Tibial nerve (tissue), 4 donors: Measurements from ENCODE around the gene F2R. TPM values are rescaled to one million over a fixed set of nuclear protein-coding genes. Genes with fewer than 3 reads are reported as not detected.

Source experiments
- DNase-seq, 2 donors: peaks; one replicate each; pipeline ENCODE4 v3.0.0-alpha.2; 2019; ENCODE audit warnings: low spot score in 2 of 2
- H3K27ac ChIP-seq, 4 donors: fragments of 200-600 bp; sonication (generic) in 3 of 4; one replicate each; pipeline ENCODE4 v1.5.1; 2017 to 2019; ENCODE audit warnings: mild to moderate bottlenecking in 1 of 4
- H3K27me3 ChIP-seq, 2 donors: fragments of 200-600 bp; sonication (generic) in 1 of 2; one replicate each; pipeline versions ENCODE4 v1.5.1 to v1.6.0; 2017 to 2019
- H3K36me3 ChIP-seq, 3 donors: fragments of 200-600 bp; sonication (generic); one replicate each; pipeline ENCODE4 v1.5.1; 2018 to 2019
- H3K4me1 ChIP-seq, 4 donors: fragments of 200-600 bp; sonication (generic) in 3 of 4; one replicate each; pipeline ENCODE4 v1.5.1; 2017 to 2019
- H3K4me3 ChIP-seq, 4 donors: fragments of 200-600 bp; sonication (generic) in 3 of 4; one replicate each; pipeline ENCODE4 v1.5.1; 2017 to 2019; ENCODE audit warnings: mild to moderate bottlenecking in 1 of 4, moderate library complexity in 1 of 4
- H3K9me3 ChIP-seq, 4 donors: fragments of 200-600 bp; sonication (generic) in 3 of 4; one replicate each; pipeline ENCODE4 v1.5.1; 2017 to 2019
- EP300 ChIP-seq, 2 donors: sonication (generic); formaldehyde crosslinking; IDR thresholded peaks; one replicate each; pipeline ENCODE4 v1.6.1; 2017; ENCODE audit warnings: antibody characterized with exemption in 2 of 2, mild to moderate bottlenecking in 1 of 2
- POLR2A ChIP-seq, 2 donors: fragments of 450-650 bp; IDR thresholded peaks; one replicate each; pipeline ENCODE4 v1.6.1; 2017; ENCODE audit warnings: antibody characterized with exemption in 2 of 2, mild to moderate bottlenecking in 2 of 2, moderate library complexity in 2 of 2
- WGBS, 2 donors: methylation state at CpG; one replicate each; pipeline ENCODE4 v1.1.5; 2018; 5-methylcytosine and 5-hydroxymethylcytosine counted together
- total RNA-seq, 4 donors: library from RNA; depleted of rRNA; stranded (reverse); fragments of >200 nt; gene quantifications; one replicate each; pipeline ENCODE4 v1.1.0, GENCODE V29; 2016
- TF ChIP-seq, protein P1 (sequence below), 5 experiments: fragments of 200-600 bp in 3 of 5; fragments of 450-650 bp in 2 of 5; sonication (generic) in 3 of 5; IDR thresholded peaks; one replicate each; pipeline ENCODE4 v1.5.1; 2016 to 2019; ENCODE audit warnings: antibody characterized with exemption in 5 of 5, mild to moderate bottlenecking in 3 of 5, moderate library complexity in 2 of 5

F2R gene
- total RNA-seq, 4 donors from 2014 or later, result 2.5 to 12.6 (median 6.2) TPM

DNA sequence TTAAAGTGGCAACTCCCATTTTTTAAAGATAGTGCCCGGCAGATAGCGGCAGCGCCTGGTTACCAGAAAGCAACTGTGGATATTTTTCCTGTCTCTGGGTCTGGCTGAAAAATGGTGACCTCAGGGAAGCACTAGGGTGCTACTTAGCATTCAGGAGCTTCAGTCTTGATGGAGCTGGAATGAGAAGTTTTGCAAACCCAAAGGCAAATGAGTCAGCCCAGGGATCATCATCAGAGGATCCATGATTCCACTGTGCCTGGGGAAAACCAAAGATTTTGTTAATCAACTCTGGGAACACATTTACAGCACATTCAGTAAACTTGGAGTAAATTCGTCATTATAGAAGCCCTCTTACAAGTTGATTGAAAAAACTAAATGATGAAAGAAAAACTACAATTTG is 26.7 kb downstream of the F2R start:
- no peak for DNase-seq
- no peak overlapping the region for H3K4me3 ChIP-seq
- H3K36me3 ChIP-seq, result no peaks in the 10 kb centered on the region
- no peak overlapping the region for H3K27ac ChIP-seq
- H3K27me3 ChIP-seq, result no peaks in the 10 kb centered on the region
- no peaks in the 10 kb centered on the region for H3K9me3 ChIP-seq
- WGBS, 2 donors, result 92 to 93% methylated on average over 4 of the region's 4 CpGs
- TF ChIP-seq POLR2A (IDR thresholded peaks at IDR 0.05), result no peak
- no peak for TF ChIP-seq EP300 (IDR thresholded peaks at IDR 0.05)
- TF ChIP-seq, protein P1, sequence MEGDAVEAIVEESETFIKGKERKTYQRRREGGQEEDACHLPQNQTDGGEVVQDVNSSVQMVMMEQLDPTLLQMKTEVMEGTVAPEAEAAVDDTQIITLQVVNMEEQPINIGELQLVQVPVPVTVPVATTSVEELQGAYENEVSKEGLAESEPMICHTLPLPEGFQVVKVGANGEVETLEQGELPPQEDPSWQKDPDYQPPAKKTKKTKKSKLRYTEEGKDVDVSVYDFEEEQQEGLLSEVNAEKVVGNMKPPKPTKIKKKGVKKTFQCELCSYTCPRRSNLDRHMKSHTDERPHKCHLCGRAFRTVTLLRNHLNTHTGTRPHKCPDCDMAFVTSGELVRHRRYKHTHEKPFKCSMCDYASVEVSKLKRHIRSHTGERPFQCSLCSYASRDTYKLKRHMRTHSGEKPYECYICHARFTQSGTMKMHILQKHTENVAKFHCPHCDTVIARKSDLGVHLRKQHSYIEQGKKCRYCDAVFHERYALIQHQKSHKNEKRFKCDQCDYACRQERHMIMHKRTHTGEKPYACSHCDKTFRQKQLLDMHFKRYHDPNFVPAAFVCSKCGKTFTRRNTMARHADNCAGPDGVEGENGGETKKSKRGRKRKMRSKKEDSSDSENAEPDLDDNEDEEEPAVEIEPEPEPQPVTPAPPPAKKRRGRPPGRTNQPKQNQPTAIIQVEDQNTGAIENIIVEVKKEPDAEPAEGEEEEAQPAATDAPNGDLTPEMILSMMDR (IDR thresholded peaks at IDR 0.05), result no peak
- H3K4me1 ChIP-seq, result peaks cover 0 to 4% (median 0%) of the 10 kb centered on the region in 4 donors

DNA sequence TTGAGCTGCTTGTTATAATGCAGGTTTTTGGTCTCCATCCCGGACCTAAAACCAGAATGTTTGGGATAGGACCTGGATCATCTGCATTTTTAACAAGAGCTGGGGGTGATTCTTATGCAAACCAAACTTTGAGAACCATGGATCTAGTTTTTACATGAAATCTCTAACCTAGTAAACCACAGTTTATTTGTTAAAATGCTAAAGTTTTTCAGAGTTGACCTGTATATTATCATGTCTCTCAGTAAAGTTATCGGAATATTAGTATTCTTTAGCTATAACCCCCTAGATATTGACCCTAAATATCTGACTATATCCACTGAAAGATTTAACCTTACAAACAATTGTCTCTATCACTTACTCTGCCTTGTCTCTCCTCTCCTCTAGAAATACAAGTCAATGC is 28.7 kb downstream of the F2R start:
- Histone ChIP-seq H3K4me1 (peaks cover 0 to 4% (median 0%) of the 10 kb centered on the region in 4 donors), H3K36me3 (no peaks in the 10 kb centered on the region), H3K4me3 (no peak overlapping the region), H3K9me3 (no peaks in the 10 kb centered on the region), H3K27me3 (no peaks in the 10 kb centered on the region), H3K27ac (peak overlapping the region in 1 of 4 donors; percentile 9)
- 76 to 80% methylated on average over 2 of the region's 2 CpGs for WGBS, 2 donors
- TF ChIP-seq POLR2A (IDR thresholded peaks at IDR 0.05), result no peak
- DNase-seq, result no peak

- no peaks in the 10 kb centered on the region for H3K27me3 ChIP-seq
- WGBS, 2 donors, result 66 to 90% methylated on average over 3 of the region's 3 CpGs
- no peak overlapping the region for H3K27ac ChIP-seq
- peaks cover 0 to 4% (median 0%) of the 10 kb centered on the region in 4 donors for H3K4me1 ChIP-seq
- no peaks in the 10 kb centered on the region for H3K36me3 ChIP-seq
- H3K4me3 ChIP-seq, result no peak overlapping the region
- no peaks in the 10 kb centered on the region for H3K9me3 ChIP-seq
- no peak for DNase-seq
- TF ChIP-seq, protein P1 (IDR thresholded peaks at IDR 0.05), result no peak
- TF ChIP-seq POLR2A (IDR thresholded peaks at IDR 0.05) (no peak), EP300 (IDR thresholded peaks at IDR 0.05) (no peak)
Observed at GRCh38 chr5:76745670-76746069, 29.7 kb downstream of the F2R start.

DNA sequence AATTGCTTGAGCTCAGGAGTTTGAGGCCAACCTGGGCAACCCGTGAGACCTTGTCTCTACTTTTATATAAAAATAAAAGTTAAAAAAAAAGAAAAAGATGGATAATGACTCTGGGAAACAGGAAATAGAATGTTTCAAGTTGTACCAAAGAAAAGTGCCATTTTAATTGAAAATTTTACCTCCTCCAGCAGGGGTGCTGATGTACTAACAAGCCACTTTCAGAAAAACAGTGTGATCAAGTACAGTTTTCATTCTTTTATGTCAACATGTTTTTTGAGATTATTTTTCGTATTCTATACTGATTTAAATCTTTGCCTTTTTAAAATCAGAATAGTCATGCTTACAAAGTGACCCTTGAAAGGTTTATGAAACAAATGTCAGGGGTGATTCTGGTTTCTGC is 30.8 kb downstream of the F2R start:
- Histone ChIP-seq H3K4me3 (no peak overlapping the region), H3K9me3 (no peaks in the 10 kb centered on the region), H3K36me3 (no peaks in the 10 kb centered on the region), H3K4me1 (peaks cover 0 to 4% (median 0%) of the 10 kb centered on the region in 4 donors), H3K27me3 (no peaks in the 10 kb centered on the region), H3K27ac (no peak overlapping the region)
- TF ChIP-seq, protein P1 (IDR thresholded peaks at IDR 0.05), result no peak
- TF ChIP-seq EP300 (IDR thresholded peaks at IDR 0.05) (no peak), POLR2A (IDR thresholded peaks at IDR 0.05) (no peak)
- WGBS, 2 donors, result 84 to 94% methylated on average over 2 of the region's 2 CpGs
- DNase-seq, result no peak

DNA sequence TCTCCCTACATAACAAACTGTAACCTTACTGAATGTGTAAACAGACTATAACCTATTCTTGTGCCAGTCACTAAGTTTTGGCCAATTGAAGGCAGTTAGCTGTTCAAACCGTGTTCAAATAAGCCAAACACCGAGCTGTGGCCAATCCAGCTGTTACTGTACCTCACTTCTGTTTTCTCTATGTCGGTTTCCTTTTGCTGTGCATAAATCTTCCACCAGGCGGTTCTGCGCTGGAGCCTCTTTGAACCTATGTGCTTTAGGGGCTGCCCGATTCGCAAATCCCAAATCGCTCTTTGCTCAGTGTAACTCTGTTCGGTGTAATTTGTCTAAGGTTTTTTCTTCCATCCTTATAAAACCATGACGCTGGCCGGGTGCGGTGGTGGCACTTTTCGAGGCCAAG is 31.8 kb downstream of the F2R start:
- 94% methylated on average over 13 of the region's 13 CpGs for WGBS, 2 donors
- TF ChIP-seq, protein P1 (IDR thresholded peaks at IDR 0.05), result no peak
- no peak for TF ChIP-seq POLR2A (IDR thresholded peaks at IDR 0.05)
- no peak for TF ChIP-seq EP300 (IDR thresholded peaks at IDR 0.05)
- DNase-seq, result no peak

GRCh38 chr5:76751291-76751690 is 35.4 kb downstream of the F2R start:
- 93 to 94% methylated on average over 5 of the region's 5 CpGs for WGBS, 2 donors

More for the DNA sequence above, 31.8 kb downstream of the F2R start:
- H3K4me3 ChIP-seq, result no peak overlapping the region
- no peaks in the 10 kb centered on the region for H3K36me3 ChIP-seq
- H3K9me3 ChIP-seq, result no peaks in the 10 kb centered on the region
- H3K27me3 ChIP-seq, result no peaks in the 10 kb centered on the region
- peaks cover 0 to 4% (median 0%) of the 10 kb centered on the region in 4 donors for H3K4me1 ChIP-seq
- H3K27ac ChIP-seq, result no peak overlapping the region

More at GRCh38 chr5:76751291-76751690, 35.4 kb downstream of the F2R start:
- no peaks in the 10 kb centered on the region for H3K9me3 ChIP-seq
- no peaks in the 10 kb centered on the region for H3K27me3 ChIP-seq
- H3K4me1 ChIP-seq, result no peaks in the 10 kb centered on the region
- no peak for DNase-seq
- H3K27ac ChIP-seq, result no peak overlapping the region
- no peak for TF ChIP-seq EP300 (IDR thresholded peaks at IDR 0.05)
- TF ChIP-seq, protein P1 (IDR thresholded peaks at IDR 0.05), result no peak
- no peaks in the 10 kb centered on the region for H3K36me3 ChIP-seq
- H3K4me3 ChIP-seq, result no peak overlapping the region
